AG04450 (cell line): ENCODE results near the gene SEC16B. TPM values are rescaled to one million over a fixed set of nuclear protein-coding genes. Genes with fewer than 3 reads are reported as not detected.

Source experiments
- CTCF ChIA-PET: fragments of 300-600, 350-600 bp; formaldehyde crosslinking; extraction: SDS; loops from one replicate; lab custom pipeline; 2022; ENCODE audit warnings: antibody characterized with exemption, inconsistent platforms; lab: Charles Lee
- POLR2A ChIA-PET: fragments of 350-600 bp; formaldehyde crosslinking; extraction: SDS; loops from one replicate; lab custom pipeline; 2021; ENCODE audit warnings: antibody characterized with exemption, inconsistent platforms; lab: Yijun Ruan, JAX
- DNase-seq: peaks from one replicate; pipeline ENCODE4 v3.0.0-alpha.2; 2011; ENCODE audit warnings: low read depth, low spot score
- H3K27ac ChIP-seq: one replicate; pipeline ENCODE4 v1.5.1; 2012; ENCODE audit warnings: low read depth, low read length, control low read depth
- H3K27me3 ChIP-seq: one replicate; pipeline ENCODE4 v1.6.0; 2012; ENCODE audit warnings: low read length; ENCODE audit not compliant: control insufficient read depth, insufficient read depth
- H3K4me3 ChIP-seq: 2 replicates; pipeline ENCODE4 v1.5.1; 2011; ENCODE audit warnings: mild to moderate bottlenecking, low read depth, low read length, control low read depth
- H3K9me3 ChIP-seq: 2 replicates; pipeline ENCODE4 v1.5.1; 2012; ENCODE audit warnings: low read length; ENCODE audit not compliant: control insufficient read depth, insufficient read depth
- polyA minus RNA-seq: library from RNA; depleted of rRNA, polyadenylated mRNA; stranded (reverse); fragments of >200 nt; gene quantifications from 2 replicates; pipeline ENCODE4 v1.2.3, GENCODE V29; 2011; rRNA and poly(A)+ RNA removed
- polyA plus RNA-seq: library from polyadenylated mRNA; depleted of rRNA; stranded (reverse); fragments of >200 nt; gene quantifications from 2 replicates; pipeline ENCODE4 v1.2.3, GENCODE V29; 2011; rRNA removed
- TF ChIP-seq, protein P1 (sequence below): IDR thresholded peaks from 2 replicates; pipeline ENCODE4 v1.5.1; 2011; ENCODE audit warnings: low read depth, low read length, control low read depth, inconsistent platforms

Gene SEC16B, protein sequence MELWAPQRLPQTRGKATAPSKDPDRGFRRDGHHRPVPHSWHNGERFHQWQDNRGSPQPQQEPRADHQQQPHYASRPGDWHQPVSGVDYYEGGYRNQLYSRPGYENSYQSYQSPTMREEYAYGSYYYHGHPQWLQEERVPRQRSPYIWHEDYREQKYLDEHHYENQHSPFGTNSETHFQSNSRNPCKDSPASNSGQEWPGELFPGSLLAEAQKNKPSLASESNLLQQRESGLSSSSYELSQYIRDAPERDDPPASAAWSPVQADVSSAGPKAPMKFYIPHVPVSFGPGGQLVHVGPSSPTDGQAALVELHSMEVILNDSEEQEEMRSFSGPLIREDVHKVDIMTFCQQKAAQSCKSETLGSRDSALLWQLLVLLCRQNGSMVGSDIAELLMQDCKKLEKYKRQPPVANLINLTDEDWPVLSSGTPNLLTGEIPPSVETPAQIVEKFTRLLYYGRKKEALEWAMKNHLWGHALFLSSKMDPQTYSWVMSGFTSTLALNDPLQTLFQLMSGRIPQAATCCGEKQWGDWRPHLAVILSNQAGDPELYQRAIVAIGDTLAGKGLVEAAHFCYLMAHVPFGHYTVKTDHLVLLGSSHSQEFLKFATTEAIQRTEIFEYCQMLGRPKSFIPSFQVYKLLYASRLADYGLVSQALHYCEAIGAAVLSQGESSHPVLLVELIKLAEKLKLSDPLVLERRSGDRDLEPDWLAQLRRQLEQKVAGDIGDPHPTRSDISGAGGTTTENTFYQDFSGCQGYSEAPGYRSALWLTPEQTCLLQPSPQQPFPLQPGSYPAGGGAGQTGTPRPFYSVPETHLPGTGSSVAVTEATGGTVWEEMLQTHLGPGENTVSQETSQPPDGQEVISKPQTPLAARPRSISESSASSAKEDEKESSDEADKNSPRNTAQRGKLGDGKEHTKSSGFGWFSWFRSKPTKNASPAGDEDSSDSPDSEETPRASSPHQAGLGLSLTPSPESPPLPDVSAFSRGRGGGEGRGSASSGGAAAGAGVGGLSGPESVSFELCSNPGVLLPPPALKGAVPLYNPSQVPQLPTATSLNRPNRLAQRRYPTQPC
- 4.0 and 4.3 TPM in 2 replicates for polyA plus RNA-seq
- polyA minus RNA-seq = 3.8 and 5.7 TPM in 2 replicates

GRCh38 chr1:177969825-177970371 is at the start of gene SEC16B:
Gene SEC16B, minus strand, starts transcription at chr1:177970058. Its CDS starts 2,077 bp downstream, at chr1:177967981.
- Histone ChIP-seq H3K27ac (no peak within 1 kb of the TSS), H3K27me3 (no peaks in the 10 kb centered on the region), H3K4me3 (no peak within 1 kb of the TSS), H3K9me3 (no peaks in the 10 kb centered on the region)
- TF ChIP-seq, protein P1, sequence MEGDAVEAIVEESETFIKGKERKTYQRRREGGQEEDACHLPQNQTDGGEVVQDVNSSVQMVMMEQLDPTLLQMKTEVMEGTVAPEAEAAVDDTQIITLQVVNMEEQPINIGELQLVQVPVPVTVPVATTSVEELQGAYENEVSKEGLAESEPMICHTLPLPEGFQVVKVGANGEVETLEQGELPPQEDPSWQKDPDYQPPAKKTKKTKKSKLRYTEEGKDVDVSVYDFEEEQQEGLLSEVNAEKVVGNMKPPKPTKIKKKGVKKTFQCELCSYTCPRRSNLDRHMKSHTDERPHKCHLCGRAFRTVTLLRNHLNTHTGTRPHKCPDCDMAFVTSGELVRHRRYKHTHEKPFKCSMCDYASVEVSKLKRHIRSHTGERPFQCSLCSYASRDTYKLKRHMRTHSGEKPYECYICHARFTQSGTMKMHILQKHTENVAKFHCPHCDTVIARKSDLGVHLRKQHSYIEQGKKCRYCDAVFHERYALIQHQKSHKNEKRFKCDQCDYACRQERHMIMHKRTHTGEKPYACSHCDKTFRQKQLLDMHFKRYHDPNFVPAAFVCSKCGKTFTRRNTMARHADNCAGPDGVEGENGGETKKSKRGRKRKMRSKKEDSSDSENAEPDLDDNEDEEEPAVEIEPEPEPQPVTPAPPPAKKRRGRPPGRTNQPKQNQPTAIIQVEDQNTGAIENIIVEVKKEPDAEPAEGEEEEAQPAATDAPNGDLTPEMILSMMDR = no peak
- ChIA-PET CTCF (interaction anchor here (1.8 kb wide), 1 partner anchor 62 kb away, joined by 4 read pairs; no protein-coding TSS in a partner anchor), POLR2A (no interaction called here)
- DNase-seq = no peak

DNA sequence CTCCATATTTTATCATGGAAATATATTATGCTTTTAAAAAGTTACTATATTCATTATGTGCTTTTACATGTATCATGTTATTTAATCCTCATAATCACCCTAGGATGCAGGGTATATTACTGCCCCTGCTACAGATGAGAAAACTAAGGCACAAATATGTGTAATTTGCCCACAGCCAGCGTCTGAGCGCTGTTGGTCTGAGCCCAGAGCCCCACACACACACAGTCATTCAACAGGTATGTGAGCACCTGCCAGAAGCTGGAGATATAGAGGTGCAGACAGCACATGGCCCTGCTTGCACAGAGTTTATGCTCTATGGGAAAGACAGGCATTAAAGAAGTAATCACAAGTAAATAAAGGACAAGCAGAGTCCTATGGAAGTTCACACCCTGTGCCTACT is 49.8 kb upstream of the SEC16B start:
- Histone ChIP-seq H3K27me3 (no peaks in the 10 kb centered on the region), H3K27ac (no peak overlapping the region), H3K9me3 (no peaks in the 10 kb centered on the region), H3K4me3 (no peak overlapping the region)
- TF ChIP-seq, protein P1 = no peak
- ChIA-PET POLR2A (no interaction called here), CTCF (interaction anchor here (1.0 to 2.4 kb wide), 4 partner anchors 9 to 280 kb away, joined by 3 to 22 read pairs (median 4); no protein-coding TSS in a partner anchor)
- no peak for DNase-seq

- no peak for DNase-seq
- Histone ChIP-seq H3K9me3 (no peaks in the 10 kb centered on the region), H3K4me3 (no peak overlapping the region), H3K27me3 (no peaks in the 10 kb centered on the region), H3K27ac (no peak overlapping the region)
- POLR2A ChIA-PET = no interaction called here
- CTCF ChIA-PET = interaction anchor here (1.0 to 2.4 kb wide), 4 partner anchors 10 to 281 kb away, joined by 3 to 22 read pairs (median 4); no protein-coding TSS in a partner anchor
- TF ChIP-seq, protein P1 = no peak
Observed at GRCh38 chr1:178019208-178019607, 49.4 kb upstream of the SEC16B start.

DNA sequence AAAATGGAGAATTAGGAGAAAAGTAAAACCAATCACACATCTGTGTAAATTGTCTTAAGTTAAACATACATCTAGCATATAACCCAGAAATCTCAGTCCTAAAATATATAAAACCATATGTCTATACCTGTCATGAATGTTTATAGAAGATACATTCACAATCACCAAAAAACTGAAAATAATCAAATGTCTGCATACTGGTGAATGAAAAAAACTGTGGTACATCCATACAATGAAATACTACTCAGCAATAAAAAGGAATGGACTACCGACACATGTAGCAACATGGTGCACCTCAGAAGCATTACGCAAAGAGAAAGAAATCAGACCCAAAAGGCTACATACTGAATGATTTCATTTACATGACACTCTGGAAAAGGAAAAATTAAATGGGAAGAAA is 47.7 kb upstream of the SEC16B start:
- no peak for DNase-seq
- ChIA-PET POLR2A (no interaction called here), CTCF (interaction anchor here (2.4 kb wide), 2 partner anchors 14 to 15 kb away, joined by 12 to 22 read pairs; no protein-coding TSS in a partner anchor)
- Histone ChIP-seq H3K9me3 (no peaks in the 10 kb centered on the region), H3K4me3 (no peak overlapping the region), H3K27me3 (no peaks in the 10 kb centered on the region), H3K27ac (no peak overlapping the region)
- TF ChIP-seq, protein P1 = no peak
